ENCODE results near the gene HBA1.
"Not testable (repeated sequence)": the region's sequence is repeated elsewhere in the genome, so short reads cannot be mapped to it uniquely, and the experiment has no call there.

GRCh38 chr16:176006-176405 lies 474 bp upstream of the HBA1 start:
- TF ChIP-seq TAF1 (IDR thresholded peaks at IDR 0.05; ENCODE audit: borderline replicate concordance, low read depth, low read length); POLR2A (IDR thresholded peaks at IDR 0.05; ENCODE audit: low read depth, low read length): not testable (repeated sequence)

Data from GM12892 (cell line).